GM21723 (cell line): ENCODE measurements around the gene NANS.
"Not testable (repeated sequence)": the region's sequence is repeated elsewhere in the genome, so short reads cannot be mapped to it uniquely, and the experiment has no call there.

ENCODE experiments used
- ATAC-seq: cut with Tn5 transposase; IDR thresholded peaks from one replicate; pipeline ENCODE4 v1.9.1; 2021; ENCODE audit warnings: mild to moderate bottlenecking, moderate library complexity; ENCODE audit not compliant: unreplicated experiment

NANS gene

GRCh38 chr9:98075332-98075805, 18.8 kb downstream of the NANS start:
- ATAC-seq = no peak

DNA sequence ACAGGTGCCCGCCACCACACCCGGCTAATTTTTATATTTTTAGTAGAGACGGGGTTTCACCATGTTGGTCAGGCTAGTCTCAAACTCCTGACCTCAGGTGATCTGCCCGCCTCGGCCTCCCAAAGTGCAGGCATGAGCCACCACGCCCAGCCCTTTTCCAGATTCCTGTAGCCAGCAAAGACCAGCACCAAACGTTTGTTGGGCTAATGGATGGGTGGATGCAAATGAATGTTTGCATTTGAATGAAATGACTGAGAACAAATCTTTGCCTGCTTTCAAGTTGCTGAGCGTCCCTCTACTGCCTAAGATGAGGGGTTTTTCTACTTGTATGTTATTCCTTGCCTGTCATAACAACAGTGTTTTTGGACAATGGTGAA, 20.0 kb downstream of the NANS start:
- ATAC-seq = not testable (repeated sequence)

DNA sequence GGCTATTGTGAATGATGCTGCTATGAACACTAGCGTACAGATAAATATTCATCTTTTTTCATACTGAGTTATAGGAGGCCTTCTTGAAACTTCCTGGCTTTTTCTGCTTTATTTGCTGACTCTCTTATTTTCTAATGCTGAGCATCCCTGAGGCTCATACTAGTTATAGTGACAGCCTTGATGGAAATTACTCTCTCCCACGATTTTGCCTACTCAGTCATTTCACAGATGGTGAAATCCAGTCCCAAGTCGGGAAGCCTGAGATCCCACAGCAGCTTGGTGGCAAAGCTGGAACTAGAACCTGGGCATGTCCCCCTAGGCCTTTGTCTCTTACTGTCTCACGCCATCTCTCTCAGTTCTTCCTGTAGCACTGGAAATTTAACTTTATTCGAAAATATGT, 22.4 kb downstream of the NANS start:
- ATAC-seq = no peak

DNA sequence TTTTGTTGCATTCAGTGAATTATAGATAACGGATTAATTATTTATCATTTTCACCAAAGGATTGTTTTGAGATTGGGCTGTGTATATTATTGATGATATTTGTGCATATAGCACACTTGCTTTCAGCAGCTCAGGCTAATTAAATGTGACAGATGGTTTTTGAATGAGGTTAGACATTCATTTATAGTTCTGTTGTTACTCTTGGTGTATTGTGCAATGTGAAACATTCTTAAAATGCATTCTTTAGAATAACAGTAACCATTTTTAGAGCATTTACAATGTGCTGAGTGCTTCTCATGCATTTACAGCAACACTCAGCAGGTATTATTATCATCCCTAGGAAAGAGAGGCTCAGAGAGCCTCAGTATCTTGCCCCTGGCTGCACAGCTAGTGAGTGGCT, 23.8 kb downstream of the NANS start:
- no peak for ATAC-seq

GRCh38 chr9:98080780-98081179, 24.2 kb downstream of the NANS start:
- ATAC-seq = no peak

DNA sequence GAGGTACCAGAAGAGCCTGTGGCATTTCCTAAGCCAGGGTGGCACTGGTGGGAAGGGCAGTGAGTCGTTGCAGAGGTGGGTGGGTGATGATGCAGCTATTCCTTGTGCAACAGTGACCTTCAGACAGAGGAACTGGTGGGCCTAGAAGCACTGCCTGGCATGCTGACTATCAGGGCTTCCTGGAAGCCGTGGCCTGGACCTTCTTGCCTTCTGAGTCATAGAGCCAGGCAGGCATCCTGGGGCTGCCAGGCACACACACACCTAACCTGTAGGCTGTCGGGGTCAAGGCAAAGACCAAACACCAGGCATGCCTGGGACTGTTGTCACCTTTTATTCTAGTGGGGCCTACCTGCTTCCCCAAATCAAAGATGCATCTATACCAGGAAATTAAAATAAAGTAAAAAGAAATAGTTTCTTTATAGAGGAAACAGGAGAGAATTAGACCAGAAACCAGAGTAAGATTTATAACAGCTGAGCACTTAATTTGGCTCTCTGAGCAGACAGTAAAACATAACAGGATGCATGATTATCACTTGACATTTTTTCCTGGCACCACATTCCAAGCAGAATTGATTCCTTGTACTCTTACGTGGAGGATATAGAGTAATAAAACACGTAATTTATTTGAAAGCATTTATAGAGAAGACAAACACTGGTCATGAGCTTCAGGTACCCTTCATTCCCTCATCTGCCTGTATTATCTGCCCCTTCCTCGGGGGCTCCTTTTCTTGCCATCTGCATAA, 25.1 kb downstream of the NANS start:
- ATAC-seq = no peak

DNA sequence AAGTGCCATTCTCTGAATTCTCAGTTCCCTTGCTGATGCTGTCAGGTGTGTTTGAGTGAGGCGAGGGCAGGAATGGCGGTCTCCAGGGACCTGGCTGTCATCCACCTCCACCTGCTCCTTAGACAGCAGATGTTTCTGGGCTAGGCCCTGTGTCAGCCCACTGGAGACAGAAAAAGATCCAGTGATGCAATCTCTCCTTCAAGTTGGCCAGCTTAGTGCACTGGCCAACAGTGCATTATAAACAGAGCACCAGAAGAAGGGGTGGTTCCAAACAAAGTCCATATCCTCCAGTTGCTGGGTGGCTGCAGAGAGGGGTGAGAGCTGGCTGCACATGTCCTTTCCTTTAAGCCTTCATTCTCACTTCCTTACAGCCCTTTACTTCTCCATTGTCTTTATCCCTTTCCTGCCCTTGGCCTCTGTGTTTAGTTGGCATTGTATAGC, 26.5 kb downstream of the NANS start:
- ATAC-seq = no peak

- no peak for ATAC-seq
Observed at GRCh38 chr9:98083566-98084183, 27.1 kb downstream of the NANS start.

DNA sequence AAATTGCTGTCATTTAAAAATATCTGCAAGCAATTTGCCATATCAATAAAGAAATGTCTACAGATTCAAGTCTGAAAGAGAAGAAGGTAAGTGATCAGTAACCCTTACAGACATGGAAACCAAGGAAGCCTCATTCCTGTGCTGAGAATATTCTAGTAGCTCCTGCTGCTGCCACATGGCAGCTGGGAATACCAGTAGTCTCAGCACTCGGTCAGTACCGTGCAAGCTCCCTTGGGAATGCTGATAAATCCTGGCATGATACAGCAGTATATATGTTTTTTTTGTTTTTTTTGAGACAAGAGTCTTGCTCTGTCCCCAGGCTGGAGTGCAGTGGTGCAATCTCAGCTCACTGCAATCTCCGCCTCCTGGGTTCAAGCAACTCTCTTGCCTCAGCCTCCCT, 27.9 kb downstream of the NANS start:
- no peak for ATAC-seq

DNA sequence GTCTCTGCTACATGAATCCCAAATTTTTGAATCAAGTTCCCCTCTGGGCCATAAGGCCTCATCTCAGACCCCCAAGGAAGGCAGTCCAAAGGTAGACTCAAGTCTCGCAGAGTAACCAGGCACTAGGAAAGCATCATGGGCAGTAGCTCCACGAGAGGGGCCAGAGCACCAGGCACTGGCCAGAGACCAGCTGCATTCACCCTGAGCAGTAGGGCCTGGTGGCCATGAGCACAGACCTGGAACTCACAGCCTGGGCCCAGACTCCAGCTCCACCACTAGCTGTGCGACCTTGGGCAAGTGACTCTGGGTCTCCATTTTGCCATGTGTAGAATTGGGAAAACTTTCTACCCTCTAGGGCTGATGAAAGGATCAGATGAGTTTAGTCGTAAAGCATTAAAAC, 28.5 kb downstream of the NANS start:
- ATAC-seq = no peak

- no peak for ATAC-seq
Observed at GRCh38 chr9:98085944-98086343, 29.4 kb downstream of the NANS start.

- no peak for ATAC-seq
Observed at GRCh38 chr9:98086461-98086860, 29.9 kb downstream of the NANS start.

DNA sequence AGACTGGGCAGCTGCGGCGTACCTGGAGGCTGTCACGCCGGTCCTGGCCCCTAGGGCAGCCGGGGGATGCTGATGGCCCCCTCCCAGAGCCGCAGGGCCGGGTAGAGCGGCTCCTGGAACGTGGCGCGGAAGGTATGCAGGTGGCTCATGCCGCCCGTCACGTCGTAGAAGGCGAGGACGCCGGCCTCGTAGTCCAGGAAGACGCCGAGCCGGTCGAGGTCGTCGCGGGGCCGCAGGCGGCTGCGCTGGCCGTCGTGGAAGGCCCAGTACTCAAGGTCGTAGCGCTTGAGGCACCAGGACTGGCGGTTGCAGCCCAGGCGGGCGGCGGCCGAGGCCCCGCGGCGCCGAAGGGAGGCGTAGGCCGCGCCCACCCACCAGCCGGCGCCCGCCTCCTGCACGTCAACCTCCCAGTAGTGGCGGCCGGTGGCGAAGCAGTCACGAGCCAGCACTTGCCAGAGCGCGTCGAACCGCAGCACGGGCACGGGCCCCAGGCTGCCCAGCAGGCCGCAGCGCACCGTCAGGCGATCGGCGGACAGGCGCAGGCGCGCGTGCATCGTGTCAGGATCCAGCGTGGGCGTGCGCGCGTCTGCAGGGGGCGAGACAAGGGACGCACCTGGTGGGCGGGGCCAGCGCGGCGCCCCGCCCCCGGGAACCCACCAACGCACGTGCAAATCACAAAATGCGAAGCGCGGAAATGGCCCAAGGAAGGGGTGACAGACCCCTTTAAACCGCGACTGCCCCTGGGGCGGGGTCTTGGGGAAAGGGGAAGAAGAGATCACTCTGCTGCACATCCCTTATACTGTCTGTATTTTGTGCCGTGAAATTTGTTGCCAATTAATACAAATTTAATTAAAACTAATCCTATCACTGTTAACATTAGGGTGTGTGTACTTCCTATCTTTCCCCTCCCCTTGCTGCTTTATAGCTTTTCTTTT, 31.2 kb downstream of the NANS start:
- no peak for ATAC-seq

- not testable (repeated sequence) for ATAC-seq
Observed at GRCh38 chr9:98090674-98091073, 34.1 kb downstream of the NANS start.

DNA sequence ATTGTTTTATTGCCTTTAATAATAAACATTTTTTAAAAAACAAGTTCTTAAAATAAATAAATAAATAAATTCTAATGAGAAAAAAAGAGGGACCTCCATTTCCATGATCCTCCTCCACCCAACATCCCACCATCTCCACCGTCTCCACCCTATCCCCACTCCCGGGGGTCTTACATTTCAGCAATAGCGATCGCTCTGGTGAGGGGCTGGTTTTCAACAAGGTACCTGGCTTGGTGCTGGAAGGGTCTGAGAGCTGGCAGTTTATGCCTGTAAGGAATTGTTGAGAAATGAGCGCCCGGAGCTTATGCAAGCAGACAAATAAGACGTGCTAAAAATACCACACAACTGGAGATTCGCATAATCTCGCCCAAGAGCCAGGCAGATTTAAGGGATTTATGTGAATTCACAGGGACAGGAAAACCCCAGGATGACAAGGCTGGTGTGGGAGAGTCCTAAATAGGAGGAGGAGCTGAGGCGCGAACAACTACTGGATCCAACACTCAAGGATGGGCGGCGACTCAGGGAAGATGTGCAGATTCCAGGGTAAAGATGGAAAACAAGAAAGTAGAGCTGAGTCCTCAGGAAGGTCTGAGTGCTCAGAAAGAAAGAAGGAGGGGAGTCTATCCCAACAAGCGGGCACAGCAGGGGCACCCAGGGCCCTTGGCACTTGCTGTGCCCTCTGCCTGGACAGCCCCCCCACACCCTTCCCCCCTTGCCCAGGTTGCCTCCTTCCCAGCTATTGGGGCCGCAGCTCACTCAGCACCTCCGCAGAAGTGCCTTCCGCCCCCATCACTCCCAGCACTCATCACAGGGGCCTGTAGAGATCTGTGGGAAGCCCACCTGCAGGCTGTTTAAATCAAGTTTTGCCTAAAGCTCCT, 35.4 kb downstream of the NANS start:
- no peak for ATAC-seq

DNA sequence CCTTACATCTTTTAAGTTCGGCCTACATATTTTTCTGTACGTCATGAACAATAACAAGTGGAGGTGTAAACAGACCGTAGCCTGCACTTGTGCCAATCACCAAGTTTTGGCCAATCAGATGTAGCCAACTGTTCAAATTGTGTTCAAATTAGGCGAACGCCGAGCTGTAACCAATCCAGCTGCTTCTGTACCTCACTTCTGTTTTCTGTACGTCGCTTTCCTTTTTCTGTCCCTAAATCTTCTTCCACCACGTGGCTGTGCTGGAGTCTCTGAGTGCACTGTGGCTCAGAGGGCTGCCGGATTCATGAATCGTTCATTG, 36.0 kb downstream of the NANS start:
- no peak for ATAC-seq

DNA sequence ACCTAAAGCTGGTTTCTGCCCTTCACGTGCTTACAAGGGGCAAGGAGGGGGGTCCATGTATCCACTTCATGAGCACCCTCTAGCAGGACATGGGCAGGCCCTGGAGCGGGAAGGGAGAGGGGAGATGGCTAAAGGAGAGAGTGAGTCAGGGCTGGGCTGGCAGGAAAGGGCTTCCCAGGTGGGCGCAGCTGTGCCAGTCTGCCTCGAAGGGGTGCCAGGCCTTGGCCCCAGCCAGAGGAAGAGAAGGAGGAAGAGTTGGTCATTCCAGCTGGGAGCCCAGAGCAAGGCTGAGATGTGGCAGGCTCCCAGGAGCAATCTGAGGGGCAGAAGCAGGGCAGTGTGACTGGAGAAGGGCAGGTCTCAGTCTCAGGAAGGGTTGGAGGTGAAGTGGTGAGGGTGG, 37.8 kb downstream of the NANS start:
- no peak for ATAC-seq

DNA sequence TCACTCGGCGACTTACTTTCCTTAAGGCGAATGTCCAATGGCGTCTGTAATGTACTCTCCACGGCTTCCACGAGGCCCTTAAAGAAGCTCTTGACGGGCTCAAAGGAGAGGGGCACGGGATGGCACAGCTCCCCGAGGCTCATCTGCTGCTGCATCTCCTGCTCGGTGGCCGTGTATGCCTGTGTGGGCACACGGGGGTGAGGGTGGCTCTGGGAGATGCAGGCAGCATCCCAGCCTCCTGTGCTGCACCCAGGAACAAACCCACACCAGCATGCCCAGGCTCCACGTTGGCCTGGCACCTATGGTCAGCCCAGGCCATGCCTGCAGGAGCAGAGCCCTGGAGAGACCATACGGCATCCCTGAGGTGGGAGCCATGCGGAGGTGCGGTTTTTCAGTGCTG, 38.3 kb downstream of the NANS start:
- no peak for ATAC-seq

- ATAC-seq = no peak
Observed at GRCh38 chr9:98095401-98095800, 38.9 kb downstream of the NANS start.

GRCh38 chr9:98096091-98096490, 39.6 kb downstream of the NANS start:
- ATAC-seq = no peak

GRCh38 chr9:98097836-98098235, 41.3 kb downstream of the NANS start:
- no peak for ATAC-seq
